ENCODE data around the gene RASA2.

The RASA2 gene, protein sequence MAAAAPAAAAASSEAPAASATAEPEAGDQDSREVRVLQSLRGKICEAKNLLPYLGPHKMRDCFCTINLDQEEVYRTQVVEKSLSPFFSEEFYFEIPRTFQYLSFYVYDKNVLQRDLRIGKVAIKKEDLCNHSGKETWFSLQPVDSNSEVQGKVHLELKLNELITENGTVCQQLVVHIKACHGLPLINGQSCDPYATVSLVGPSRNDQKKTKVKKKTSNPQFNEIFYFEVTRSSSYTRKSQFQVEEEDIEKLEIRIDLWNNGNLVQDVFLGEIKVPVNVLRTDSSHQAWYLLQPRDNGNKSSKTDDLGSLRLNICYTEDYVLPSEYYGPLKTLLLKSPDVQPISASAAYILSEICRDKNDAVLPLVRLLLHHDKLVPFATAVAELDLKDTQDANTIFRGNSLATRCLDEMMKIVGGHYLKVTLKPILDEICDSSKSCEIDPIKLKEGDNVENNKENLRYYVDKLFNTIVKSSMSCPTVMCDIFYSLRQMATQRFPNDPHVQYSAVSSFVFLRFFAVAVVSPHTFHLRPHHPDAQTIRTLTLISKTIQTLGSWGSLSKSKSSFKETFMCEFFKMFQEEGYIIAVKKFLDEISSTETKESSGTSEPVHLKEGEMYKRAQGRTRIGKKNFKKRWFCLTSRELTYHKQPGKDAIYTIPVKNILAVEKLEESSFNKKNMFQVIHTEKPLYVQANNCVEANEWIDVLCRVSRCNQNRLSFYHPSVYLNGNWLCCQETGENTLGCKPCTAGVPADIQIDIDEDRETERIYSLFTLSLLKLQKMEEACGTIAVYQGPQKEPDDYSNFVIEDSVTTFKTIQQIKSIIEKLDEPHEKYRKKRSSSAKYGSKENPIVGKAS

DNA sequence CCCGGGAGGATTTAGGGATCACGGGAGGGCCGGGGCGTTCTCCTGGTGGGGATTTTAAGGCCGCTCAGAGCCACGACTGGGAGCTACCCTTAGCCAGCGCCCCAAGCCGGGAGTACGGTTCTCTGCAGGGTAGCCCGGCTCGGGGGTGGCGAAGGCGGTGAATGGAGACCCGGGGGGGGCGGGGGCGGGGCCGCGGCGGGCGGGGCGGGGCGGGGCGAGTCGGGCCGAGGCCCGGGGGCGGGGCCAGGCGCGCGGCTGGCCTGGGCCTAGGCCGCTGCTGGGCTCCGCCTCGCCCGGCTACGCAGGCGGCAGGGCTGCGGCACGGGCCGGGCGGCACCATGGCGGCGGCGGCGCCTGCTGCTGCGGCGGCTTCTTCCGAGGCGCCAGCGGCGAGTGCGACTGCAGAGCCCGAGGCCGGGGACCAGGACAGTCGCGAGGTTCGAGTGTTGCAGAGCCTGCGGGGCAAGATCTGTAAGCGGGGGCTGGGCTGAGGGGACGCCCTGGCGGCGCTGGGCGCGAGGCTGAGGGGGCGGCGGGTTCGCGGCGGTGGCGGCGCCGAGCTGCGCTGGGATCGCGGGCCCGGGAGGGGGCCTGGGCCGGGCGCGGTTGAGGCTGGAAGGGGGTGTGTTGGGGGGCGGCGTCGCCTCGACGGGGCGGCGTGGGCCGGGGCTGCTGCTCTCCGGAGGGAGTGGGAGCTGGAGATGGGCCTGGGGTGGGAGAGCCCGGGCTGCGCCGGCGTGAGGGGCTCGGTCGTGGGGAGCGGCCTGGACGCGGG lies at the start of gene RASA2:
Gene RASA2 (plus strand): TSS at position 282 of the 775 bp plus-strand sequence. CDS start 57 bp downstream, at position 339.
- DNase-seq, result peak; percentile 88

DNA sequence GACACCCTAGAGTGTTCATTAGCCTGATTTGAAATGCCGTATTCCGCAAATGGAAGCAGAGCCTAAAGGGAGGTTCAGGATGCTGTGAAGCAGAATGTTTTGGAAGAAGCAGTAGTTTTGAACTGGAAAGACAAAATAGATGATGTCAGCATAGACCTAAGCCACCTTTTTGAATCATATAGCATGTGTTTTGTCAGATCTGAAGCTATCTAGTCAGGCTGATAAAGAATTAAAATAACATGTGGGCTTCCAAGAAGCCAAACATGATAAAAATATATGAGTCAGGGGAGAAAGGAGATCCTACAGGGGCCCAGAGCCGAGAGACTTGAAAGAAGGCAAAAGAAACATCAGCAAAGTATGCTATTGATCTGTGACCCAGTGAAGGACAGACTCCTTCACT lies 47.2 kb upstream of the RASA2 start:
- no peak for DNase-seq

DNA sequence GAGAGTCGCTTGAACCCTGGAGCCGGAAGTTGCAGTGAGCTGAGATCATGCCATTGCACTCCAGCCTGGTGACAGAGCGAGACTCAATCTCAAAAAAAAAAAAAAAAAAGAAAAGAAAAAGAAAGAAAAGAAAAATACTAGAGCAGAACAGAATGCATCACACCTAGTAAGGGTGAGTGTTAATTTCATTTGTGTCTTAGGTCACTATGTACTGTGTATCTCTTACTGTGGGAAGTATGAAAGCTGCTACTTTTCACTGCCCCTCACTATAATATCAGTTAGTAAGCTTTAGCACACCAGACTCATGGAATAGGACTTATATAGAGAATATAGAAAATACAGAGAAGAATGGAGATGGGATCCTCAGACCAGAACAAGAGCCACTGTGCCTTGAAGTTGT lies 45.9 kb upstream of the RASA2 start:
- no peak for DNase-seq

DNA sequence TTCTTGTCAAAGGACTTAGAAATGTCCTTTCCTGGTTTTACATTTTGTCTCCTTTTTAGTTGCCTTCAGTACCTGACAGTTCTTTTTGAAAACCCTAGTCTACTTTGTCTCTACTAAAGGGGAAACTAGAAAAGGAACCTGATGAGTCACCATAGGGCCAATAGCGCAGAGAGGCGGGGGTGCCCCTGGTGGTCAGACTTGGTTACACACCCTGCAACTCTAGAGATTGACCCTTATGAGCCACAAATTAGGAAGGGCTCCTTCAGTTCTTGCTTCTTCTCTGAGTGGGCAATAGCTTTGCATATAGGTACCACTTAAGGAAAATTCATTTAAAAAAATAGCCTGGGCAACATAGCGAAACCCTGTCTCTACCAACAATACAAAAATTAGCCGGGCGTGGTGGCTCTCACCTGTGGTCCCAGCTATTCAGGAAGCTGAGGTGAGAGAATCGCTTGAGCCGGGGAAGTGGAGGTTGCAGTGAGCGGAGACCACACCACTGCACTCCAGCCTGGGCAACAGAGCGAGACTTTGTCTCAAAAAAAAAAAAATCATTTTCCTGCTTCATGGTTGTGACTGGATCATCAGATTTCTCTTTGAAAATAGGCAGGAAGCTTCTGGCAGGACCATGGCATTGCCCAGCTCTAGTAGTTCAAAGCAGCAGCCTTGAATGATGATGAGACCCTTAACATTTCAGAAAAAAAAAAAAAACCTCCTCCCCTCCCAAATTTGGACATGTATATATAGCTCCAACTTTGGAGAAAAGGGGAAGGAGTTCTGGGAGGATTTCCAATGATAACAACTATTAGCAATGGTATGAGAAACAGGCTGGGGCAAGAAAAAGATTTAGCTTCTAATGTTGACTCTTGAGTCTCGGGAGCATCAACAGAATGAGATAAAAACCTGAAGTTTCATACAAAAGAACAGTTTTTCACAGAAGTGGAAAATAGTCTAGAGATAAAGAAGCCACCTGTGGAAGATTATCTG lies 45.2 kb upstream of the RASA2 start:
- DNase-seq, result peak; percentile 74

DNA sequence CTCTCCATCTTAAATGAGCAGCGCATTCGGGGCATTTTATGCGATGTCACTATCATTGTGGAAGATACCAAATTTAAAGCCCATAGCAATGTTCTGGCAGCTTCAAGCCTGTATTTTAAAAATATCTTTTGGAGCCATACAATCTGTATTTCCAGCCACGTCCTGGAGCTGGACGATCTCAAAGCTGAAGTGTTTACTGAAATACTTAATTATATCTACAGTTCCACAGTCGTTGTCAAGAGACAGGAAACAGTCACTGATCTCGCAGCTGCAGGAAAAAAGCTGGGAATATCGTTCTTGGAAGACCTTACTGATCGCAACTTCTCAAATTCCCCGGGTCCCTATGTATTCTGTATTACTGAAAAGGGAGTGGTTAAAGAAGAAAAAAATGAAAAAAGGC lies 44.4 kb upstream of the RASA2 start:
- DNase-seq, result no peak

DNA sequence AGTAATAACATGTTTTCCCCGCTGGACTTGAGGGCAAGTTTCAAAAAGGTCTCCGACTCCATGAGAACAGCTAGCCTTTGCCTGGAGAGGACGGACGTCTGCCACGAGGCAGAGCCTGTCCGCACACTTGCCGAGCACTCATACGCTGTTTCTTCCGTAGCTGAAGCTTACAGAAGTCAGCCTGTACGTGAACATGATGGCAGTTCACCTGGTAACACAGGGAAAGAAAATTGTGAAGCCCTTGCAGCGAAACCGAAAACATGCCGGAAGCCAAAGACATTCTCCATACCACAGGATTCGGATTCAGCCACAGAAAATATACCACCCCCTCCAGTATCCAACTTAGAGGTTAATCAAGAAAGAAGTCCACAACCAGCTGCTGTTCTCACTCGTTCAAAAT lies 43.9 kb upstream of the RASA2 start:
- no peak for DNase-seq

DNA sequence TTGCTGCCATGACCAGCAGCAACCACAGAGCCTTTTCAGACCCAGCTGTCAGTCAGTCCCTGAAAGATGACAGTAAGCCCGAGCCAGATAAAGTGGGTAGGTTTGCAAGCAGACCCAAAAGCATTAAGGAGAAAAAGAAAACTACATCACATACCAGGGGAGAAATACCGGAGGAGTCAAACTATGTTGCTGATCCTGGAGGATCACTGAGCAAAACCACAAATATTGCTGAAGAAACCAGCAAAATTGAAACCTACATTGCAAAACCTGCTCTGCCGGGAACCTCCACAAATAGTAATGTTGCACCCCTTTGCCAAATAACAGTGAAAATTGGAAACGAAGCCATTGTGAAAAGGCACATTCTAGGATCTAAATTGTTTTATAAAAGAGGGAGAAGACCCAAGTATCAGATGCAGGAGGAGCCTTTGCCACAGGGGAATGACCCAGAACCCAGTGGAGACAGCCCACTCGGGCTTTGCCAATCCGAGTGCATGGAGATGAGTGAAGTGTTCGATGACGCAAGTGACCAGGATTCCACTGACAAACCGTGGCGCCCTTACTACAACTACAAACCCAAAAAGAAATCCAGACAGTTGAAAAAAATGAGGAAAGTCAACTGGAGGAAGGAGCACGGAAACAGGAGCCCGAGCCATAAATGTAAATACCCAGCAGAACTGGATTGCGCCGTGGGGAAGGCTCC lies 42.1 kb upstream of the RASA2 start:
- DNase-seq, result peak; percentile 43

DNA sequence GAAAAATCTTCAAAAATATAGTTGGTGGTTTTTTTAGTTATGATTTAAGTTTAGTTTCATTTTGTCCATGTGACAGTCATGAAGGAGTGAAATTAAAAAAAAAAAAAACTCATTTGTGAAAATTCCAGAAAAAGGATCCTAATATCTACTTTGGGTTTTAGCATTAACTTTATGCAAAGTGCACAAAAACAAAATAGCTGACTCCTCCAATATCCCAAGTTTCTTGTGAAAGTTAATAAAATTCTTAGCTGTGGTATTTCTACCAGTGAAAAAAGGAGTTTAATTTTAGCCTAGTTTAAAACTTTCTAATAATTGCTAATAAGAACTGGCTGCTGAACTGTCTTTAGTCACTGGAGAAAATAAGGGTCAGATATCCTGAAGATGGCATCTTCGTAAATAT lies 40.8 kb upstream of the RASA2 start:
- DNase-seq, result no peak

DNA sequence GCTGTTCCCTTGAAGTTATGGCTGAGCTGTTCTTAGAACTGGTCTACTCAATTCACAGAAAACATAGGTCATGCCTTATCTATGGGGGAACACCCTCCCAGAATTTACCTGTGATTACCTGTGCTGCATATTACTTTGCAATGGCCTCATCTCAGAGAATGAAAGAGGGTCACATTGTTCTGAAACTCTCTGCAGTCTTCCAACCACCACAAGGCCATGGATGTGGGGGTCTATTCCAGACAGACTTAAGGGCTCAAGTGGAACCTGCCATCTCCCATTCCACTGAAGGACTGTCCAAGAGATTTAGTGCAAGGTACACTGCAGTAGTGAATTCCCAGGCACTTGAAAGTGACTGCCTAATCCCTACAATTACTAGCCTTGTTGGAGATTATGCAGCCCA lies 40.1 kb upstream of the RASA2 start:
- no peak for DNase-seq

DNA sequence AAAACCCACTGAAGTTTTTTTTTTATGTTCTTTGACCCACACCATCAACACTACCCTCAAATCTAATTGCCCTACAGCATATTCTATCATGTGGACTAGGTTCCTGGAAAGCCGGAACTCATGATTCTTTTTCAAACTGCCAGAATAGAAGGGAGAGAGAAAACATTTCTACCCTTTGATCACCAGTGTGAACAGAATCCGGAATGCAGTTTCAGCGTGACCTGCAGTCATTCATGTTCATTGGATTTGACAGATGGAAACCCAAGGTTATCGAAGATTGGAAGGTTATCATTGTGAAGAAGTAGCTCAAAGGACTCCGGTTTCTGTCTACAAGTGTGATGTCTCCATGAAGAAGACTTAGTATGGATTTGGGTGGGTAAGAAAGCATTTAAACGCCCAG lies 39.4 kb upstream of the RASA2 start:
- DNase-seq, result no peak

DNA sequence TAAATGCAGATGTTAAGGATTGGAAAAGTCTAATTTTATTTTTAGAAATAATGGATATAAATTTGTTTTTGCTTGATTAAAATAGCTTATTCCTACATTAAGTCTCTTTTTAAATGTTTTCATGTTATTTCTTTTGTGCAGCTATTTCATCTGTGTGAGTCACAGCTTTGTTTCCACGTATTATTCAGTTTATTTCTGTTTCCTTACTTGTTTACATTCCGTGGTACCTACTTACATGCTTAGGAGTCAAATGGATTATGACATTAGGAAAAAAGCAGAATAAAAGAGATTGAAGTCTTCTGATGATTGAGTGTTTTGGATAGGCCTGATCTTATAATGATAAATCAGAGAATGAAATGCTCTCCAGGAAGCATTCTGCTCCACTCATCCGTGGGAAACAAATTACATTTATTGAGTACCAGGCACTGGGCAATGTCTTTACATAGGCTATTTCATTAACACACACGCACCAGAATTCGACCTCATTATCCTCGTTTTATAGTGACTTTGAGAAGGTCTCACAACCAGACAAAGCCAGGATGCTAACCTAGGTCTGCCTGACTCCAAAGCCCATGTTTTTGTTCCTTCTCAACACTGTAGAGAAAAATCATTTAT lies 38.1 kb upstream of the RASA2 start:
- DNase-seq, result peak; percentile 56

DNA sequence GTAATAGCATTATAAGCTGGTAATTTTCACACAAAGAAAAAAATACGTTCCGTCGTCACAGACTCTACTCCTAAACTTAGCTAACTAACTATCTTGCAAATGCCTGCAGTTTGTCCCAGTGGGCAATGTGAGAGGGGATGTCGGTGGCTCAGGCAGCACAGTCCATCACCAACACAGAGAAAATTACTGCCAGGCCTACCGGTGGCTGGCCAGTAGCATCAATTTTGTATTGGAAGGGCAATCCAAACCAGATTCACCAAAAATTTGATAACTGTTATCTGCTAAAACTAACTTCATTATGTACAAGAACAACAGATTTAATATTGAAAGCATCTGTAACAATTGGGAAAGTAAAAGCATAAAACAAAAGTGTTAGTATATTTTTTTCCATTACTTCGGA lies 37.4 kb upstream of the RASA2 start:
- DNase-seq, result no peak

DNA sequence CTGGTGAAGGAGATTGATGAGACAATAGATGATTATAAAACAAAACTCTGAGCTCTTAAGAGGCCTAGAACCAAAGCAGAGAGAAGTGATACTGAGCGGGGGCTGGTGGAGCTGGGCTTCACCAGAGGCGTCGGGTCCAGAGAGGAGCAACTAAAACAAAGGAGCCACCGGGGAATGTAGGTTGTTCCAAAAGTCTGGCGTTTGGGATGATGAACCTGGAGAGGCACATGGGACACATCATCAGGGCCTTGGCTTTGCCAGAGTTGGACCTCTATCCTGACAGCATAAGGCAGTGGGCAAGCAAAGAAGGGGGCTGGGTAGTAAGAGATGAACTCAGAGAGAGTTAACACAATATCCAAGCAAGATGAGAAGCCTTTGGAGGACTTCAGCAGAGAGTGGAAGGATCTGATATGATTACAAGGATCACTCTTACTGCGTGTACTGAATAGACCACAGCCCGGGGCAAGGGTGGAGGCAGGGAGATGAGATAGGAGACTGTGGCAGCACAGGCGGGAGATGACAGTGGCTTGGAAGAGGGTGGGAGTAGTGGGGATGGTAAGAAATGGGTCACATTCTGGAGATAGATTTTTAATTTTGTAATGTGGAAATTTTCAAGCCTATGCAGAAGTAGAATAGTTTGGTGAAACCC lies 36.0 kb upstream of the RASA2 start:
- DNase-seq, result no peak

DNA sequence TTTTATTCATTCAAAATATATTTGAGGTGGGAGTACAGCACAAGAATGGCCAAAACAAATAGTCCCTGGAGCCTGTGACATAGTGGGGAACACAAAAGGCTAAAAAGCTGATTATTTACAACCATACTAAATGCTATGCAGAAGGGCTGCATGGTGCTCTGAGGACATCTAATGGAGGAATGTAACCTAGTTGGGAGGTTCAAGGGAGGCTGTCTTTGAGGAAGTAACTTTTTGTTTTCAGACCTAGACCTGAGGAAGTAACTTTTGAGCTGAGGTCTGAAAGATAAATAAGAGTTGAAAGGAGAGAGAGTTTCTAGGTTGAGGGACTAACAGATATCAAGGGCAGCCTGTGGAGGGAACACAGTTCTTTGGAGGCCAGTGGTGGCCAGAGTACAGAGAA lies 34.8 kb upstream of the RASA2 start:
- DNase-seq, result peak; percentile 69

DNA sequence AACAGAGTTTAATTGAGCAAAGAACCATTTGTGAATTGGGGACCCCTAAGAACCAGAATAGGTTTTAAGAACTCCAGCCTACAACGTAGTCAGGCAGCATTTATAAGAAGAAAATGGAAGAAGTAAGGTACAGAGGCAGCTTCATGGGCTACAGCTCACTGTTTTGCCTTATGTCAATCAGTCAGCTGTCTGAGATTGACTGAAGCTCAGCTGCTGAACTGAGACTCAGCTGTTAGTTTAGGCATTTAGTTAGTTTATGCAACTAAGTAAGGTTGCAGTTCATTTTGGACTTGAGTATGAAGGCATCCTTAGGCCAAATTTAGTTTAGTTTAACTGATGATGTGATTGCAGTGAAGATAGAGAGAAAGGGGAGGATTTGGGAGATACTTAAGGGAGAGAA lies 34.1 kb upstream of the RASA2 start:
- no peak for DNase-seq

DNA sequence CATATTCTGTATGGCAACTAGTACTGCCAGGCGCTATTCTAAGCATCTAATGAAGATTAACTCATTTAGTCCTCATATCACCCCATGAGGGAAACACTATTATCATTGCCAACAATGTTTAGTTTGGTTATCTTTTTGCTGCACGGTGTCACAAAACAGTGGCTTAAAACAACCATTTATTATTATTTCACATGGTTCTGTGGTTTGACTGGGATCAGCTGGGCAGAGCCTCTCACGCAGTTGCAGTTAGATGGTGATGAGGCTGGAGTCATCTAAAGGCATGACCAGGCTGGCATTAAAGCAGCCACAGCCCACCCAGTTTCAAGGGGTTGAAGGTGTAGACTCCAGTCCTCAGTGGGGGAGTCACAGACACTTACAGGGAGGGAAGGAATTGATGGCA lies 32.8 kb upstream of the RASA2 start:
- no peak for DNase-seq

DNA sequence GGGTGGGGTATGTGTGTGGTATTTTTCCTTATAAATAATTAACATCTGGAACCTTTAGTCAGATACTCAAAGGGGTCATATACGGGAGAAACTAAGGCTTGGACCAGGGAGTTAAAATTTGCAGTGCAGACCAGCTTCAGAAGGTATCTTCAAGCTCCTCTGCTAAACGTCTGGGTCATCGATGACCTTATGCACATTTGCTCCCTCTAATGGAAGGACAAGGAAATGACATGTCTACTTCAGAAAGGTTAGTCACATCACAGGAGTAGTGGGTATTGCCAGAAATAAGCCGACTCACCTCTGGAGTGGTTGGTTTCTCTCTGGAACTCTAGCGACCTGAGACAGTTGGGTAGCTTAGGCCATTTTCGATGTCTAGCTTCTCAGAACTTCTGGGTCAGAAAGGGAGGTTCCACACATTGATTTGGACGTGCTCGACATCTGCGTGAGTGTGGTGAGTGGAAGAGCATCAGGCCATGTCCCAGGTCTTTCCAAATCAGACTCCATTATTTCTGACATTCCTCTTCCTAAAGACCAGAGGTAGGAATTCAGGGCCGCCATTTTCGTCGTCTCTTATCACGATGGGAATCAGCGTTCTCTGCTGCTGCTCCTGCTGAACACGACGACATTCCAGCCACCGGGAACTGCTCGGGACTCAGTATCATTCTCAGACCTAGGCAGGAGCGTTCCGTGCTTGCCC lies 31.8 kb upstream of the RASA2 start:
- peak; percentile 83 for DNase-seq

DNA sequence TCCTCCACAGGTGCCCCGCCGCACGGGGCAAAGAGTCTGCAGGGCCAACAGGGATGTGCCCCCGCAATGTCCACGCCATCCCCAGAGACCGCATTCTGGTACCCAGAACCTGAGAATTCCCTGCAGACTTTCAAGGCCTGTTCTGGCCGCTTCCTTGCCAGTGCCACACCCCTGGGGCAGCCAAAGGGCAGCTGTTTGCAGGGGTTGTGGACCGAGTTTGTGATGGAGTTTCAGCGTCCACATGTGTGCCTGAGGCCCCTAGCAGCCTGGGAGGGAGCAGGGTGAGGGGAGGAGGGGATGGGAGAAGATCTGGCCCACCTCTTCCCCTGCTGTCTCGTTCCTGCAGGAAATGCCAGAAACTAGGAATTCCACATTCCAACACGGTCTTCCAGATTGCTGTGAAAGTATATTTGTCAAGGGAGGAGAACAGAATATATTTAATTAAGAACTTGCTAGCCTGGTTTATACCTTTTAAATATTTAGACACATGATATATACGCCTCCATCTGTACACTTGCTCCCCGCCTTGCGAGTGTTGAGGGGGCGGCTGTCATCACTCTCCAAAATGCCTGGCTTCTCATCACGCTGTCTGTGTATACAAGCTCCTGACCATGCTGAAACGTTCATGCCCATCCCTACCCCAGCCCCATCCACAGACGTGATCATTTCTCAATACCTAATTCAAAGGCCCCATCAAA lies 31.1 kb upstream of the RASA2 start:
- DNase-seq, result peak; percentile 80

DNA sequence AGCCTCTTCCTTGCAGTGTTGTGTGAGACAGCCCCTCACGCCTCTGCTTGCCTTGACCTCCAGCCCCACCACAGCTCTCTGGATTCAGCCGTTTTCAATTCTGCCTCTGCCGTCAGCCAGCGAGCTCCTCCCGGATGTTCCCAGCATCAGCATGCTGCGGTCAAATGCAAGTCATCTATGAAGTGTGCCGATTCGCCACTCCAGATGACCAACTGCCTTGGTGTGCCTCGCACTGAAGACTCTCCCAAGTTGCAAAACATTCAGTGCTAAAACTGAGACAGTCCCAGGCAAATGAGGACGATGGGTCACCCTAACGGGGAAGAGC lies 30.6 kb upstream of the RASA2 start:
- DNase-seq, result peak; percentile 90

All from fibroblast of skin of right quadriceps (primary cell).